ENCODE measurements around the gene RFX8. TPM values are rescaled to one million over a fixed set of nuclear protein-coding genes. Genes with fewer than 3 reads are reported as not detected.

RFX8 gene
- total RNA-seq, 4 donors from 2014 or later = 0.27 TPM; not detected in 3

GRCh38 chr2:101374821-101375561, 99.9 kb downstream of the RFX8 start:
- ATAC-seq (no peak), DNase-seq (no peak)
- in situ Hi-C loops (cut with MboI; ENCODE audit: low sequenced_read_pairs in 4 of 4) = no loop called here
- Histone ChIP-seq H3K9me3 (no peaks in the 10 kb centered on the region), H3K27ac (no peak overlapping the region), H3K4me3 (no peak overlapping the region), H3K27me3 (no peaks in the 10 kb centered on the region), H3K36me3 (no peaks in the 10 kb centered on the region), H3K4me1 (no peaks in the 10 kb centered on the region)
- intact Hi-C loops (cut with DNase I; ENCODE audit: low total_unique reads) = no loop called here
- TF ChIP-seq POLR2A (IDR thresholded peaks at IDR 0.05) (no peak), CTCF (IDR thresholded peaks at IDR 0.05 in 4 of 5, conservative IDR thresholded peaks at IDR 0.05 in 1 of 5) (no peak)

- DNase-seq = no peak
- Histone ChIP-seq H3K36me3 (no peaks in the 10 kb centered on the region), H3K4me3 (no peak overlapping the region), H3K9me3 (no peaks in the 10 kb centered on the region), H3K27ac (no peak overlapping the region), H3K27me3 (no peaks in the 10 kb centered on the region), H3K4me1 (no peaks in the 10 kb centered on the region)
- no peak for TF ChIP-seq POLR2A (IDR thresholded peaks at IDR 0.05)
- TF ChIP-seq CTCF (IDR thresholded peaks at IDR 0.05 in 4 of 5, conservative IDR thresholded peaks at IDR 0.05 in 1 of 5) = no peak
- in situ Hi-C loops (cut with MboI; ENCODE audit: low sequenced_read_pairs in 4 of 4) (no loop called here), intact Hi-C loops (cut with DNase I; ENCODE audit: low total_unique reads) (no loop called here)
- no peak for ATAC-seq
Measured at GRCh38 chr2:101372792-101373191, 102.1 kb downstream of the RFX8 start.

- H3K27ac ChIP-seq = no peak overlapping the region
- no peak for TF ChIP-seq POLR2A (IDR thresholded peaks at IDR 0.05)
- no peaks in the 10 kb centered on the region for H3K27me3 ChIP-seq
- H3K36me3 ChIP-seq = no peaks in the 10 kb centered on the region
- no peak overlapping the region for H3K4me3 ChIP-seq
- no peaks in the 10 kb centered on the region for H3K4me1 ChIP-seq
- ATAC-seq = no peak
- in situ Hi-C loops (cut with MboI; ENCODE audit: low sequenced_read_pairs in 4 of 4) = no loop called here
- intact Hi-C loops (cut with DNase I; ENCODE audit: low total_unique reads) = no loop called here
- DNase-seq = no peak
- no peaks in the 10 kb centered on the region for H3K9me3 ChIP-seq
Measured at GRCh38 chr2:101371636-101372035, 103.3 kb downstream of the RFX8 start.

GRCh38 chr2:101369100-101369499, 105.8 kb downstream of the RFX8 start:
- ATAC-seq (no peak), DNase-seq (no peak)
- in situ Hi-C loops (cut with MboI; ENCODE audit: low sequenced_read_pairs in 4 of 4) = no loop called here
- Histone ChIP-seq H3K27ac (no peak overlapping the region), H3K4me3 (no peak overlapping the region), H3K27me3 (no peaks in the 10 kb centered on the region), H3K36me3 (no peaks in the 10 kb centered on the region), H3K4me1 (no peaks in the 10 kb centered on the region), H3K9me3 (no peaks in the 10 kb centered on the region)
- intact Hi-C loops (cut with DNase I; ENCODE audit: low total_unique reads) = no loop called here
- TF ChIP-seq CTCF (IDR thresholded peaks at IDR 0.05 in 4 of 5, conservative IDR thresholded peaks at IDR 0.05 in 1 of 5) = no peak
- no peak for TF ChIP-seq POLR2A (IDR thresholded peaks at IDR 0.05)

GRCh38 chr2:101368376-101368775, 106.5 kb downstream of the RFX8 start:
- intact Hi-C loops (cut with DNase I; ENCODE audit: low total_unique reads) = no loop called here
- H3K27ac ChIP-seq = no peak overlapping the region
- in situ Hi-C loops (cut with MboI; ENCODE audit: low sequenced_read_pairs in 4 of 4) = no loop called here

More at GRCh38 chr2:101368376-101368775, 106.5 kb downstream of the RFX8 start:
- Histone ChIP-seq H3K27me3 (no peaks in the 10 kb centered on the region), H3K4me3 (no peak overlapping the region), H3K4me1 (no peaks in the 10 kb centered on the region), H3K36me3 (no peaks in the 10 kb centered on the region), H3K9me3 (no peaks in the 10 kb centered on the region)
- no peak for ATAC-seq
- no peak for DNase-seq
- TF ChIP-seq POLR2A (IDR thresholded peaks at IDR 0.05) = no peak
- no peak for TF ChIP-seq CTCF (IDR thresholded peaks at IDR 0.05 in 4 of 5, conservative IDR thresholded peaks at IDR 0.05 in 1 of 5)

Measured in gastrocnemius medialis (tissue), 4 donors.